ENCODE results near the gene VEGFC.

- no peak for TF ChIP-seq MTA3 (IDR thresholded peaks at IDR 0.05; ENCODE audit: borderline replicate concordance, low read length)
- no peak for TF ChIP-seq MYC (IDR thresholded peaks at IDR 0.05; ENCODE audit: insufficient read depth, insufficient read length, insufficient replicate concordance, low read length, severe bottlenecking)
- TF ChIP-seq, protein P1, sequence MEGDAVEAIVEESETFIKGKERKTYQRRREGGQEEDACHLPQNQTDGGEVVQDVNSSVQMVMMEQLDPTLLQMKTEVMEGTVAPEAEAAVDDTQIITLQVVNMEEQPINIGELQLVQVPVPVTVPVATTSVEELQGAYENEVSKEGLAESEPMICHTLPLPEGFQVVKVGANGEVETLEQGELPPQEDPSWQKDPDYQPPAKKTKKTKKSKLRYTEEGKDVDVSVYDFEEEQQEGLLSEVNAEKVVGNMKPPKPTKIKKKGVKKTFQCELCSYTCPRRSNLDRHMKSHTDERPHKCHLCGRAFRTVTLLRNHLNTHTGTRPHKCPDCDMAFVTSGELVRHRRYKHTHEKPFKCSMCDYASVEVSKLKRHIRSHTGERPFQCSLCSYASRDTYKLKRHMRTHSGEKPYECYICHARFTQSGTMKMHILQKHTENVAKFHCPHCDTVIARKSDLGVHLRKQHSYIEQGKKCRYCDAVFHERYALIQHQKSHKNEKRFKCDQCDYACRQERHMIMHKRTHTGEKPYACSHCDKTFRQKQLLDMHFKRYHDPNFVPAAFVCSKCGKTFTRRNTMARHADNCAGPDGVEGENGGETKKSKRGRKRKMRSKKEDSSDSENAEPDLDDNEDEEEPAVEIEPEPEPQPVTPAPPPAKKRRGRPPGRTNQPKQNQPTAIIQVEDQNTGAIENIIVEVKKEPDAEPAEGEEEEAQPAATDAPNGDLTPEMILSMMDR (IDR thresholded peaks at IDR 0.05 in 2 of 3, conservative IDR thresholded peaks at IDR 0.05 in 1 of 3; ENCODE audit: control insufficient read depth in 2 of 3, extremely low read depth in 1 of 3, insufficient read depth in 1 of 3, low read depth in 3 of 3, low read length in 3 of 3): no peak
- no peak for TF ChIP-seq POLR2A (IDR thresholded peaks at IDR 0.05; ENCODE audit: low read depth, low read length)
Observed at GRCh38 chr4:176735300-176735699, 57.4 kb downstream of the VEGFC start.
